Neural cell (in vitro differentiated cells): ENCODE measurements around the gene MMADHC.

Experiments used
- EZH2 ChIP-seq: fragments of 200-600, 300-800 bp; shearing (Covaris generic), sonication (generic); IDR thresholded peaks from 2 replicates; pipeline ENCODE4 v1.6.1; 2014; ENCODE audit warnings: antibody characterized with exemption, low read length, borderline replicate concordance, mild to moderate bottlenecking; ENCODE audit not compliant: insufficient read depth, poor library complexity, severe bottlenecking
- POLR2AphosphoS5 ChIP-seq: IDR thresholded peaks from 2 replicates; pipeline ENCODE4 v1.6.1; 2012
- TF ChIP-seq, protein P1 (sequence below): fragments of 450-650 bp; IDR thresholded peaks from 2 replicates; pipeline ENCODE4 v1.5.1; 2014; ENCODE audit warnings: antibody characterized with exemption, mild to moderate bottlenecking, moderate library complexity; ENCODE audit not compliant: poor library complexity, severe bottlenecking

DNA sequence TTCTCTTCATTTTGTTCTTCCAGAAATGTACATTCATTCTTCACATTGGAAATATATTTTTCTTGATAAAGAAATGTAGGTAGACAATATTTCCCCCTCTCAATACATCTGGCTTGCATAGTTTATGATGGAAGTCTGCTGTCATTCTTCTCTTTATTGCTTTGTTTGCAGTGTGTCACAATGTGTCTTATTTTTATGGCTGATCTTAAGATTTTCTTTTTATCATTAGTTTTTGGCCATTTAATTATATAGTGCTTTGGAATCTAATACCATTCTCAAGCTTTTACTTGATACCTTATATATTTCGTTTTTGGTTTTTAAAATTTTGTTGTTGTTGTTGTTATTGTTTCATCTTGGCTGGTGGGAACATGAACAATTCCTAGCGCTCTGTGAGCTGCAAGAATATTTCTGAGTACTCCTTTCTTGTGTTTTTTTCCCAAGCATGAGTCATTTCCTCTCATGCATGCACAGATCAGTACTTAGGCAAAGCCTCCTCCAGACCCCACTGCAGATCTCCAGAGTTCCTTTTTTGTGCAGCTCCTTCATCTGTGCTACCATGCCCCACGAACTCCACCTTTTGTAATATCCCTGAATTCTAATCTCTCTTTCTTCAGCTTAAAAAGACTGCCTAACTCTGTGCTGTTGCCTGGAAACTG lies 13.7 kb upstream of the MMADHC start:
- no peak for TF ChIP-seq POLR2AphosphoS5
- no peak for TF ChIP-seq EZH2
- TF ChIP-seq, protein P1, sequence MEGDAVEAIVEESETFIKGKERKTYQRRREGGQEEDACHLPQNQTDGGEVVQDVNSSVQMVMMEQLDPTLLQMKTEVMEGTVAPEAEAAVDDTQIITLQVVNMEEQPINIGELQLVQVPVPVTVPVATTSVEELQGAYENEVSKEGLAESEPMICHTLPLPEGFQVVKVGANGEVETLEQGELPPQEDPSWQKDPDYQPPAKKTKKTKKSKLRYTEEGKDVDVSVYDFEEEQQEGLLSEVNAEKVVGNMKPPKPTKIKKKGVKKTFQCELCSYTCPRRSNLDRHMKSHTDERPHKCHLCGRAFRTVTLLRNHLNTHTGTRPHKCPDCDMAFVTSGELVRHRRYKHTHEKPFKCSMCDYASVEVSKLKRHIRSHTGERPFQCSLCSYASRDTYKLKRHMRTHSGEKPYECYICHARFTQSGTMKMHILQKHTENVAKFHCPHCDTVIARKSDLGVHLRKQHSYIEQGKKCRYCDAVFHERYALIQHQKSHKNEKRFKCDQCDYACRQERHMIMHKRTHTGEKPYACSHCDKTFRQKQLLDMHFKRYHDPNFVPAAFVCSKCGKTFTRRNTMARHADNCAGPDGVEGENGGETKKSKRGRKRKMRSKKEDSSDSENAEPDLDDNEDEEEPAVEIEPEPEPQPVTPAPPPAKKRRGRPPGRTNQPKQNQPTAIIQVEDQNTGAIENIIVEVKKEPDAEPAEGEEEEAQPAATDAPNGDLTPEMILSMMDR = no peak
